ENCODE data around the gene TEDDM1. TPM values are rescaled to one million over a fixed set of nuclear protein-coding genes. Genes with fewer than 3 reads are reported as not detected.
"Not testable (repeated sequence)": the region's sequence is repeated elsewhere in the genome, so short reads cannot be mapped to it uniquely, and the experiment has no call there.

Gene TEDDM1
- polyA plus RNA-seq, 1 donor from 2014 or later: not detected

GRCh38 chr1:182380199-182380598 is 20.3 kb downstream of the TEDDM1 start:
- Histone ChIP-seq H2AFZ (ENCODE audit: low read depth, low read length) (no peak overlapping the region), H3K9ac (ENCODE audit: low read length) (no peak overlapping the region), H4K20me1 (ENCODE audit: insufficient read depth) (no peaks in the 10 kb centered on the region), H3K36me3 (ENCODE audit: insufficient read depth, low read length) (peaks cover 8% of the 10 kb centered on the region), H3K9me2 (ENCODE audit: insufficient read depth, low read length) (no peaks in the 10 kb centered on the region), H3K27me3 (ENCODE audit: insufficient read depth, low read depth, low read length) (no peaks in the 10 kb centered on the region), H3K4me2 (ENCODE audit: low read length) (no peak overlapping the region), H3K27ac (ENCODE audit: low read length) (no peak overlapping the region), H3F3A (ENCODE audit: insufficient read depth, low read length, poor library complexity, severe bottlenecking) (no peaks in the 10 kb centered on the region), H3K9me3 (ENCODE audit: low read length) (no peaks in the 10 kb centered on the region), H3K4me3 (ENCODE audit: low read length) (no peak overlapping the region), H3K79me2 (replicated peaks; ENCODE audit: insufficient read depth, low read length) (no peaks in the 10 kb centered on the region)
- TF ChIP-seq CTCF (IDR thresholded peaks at IDR 0.05; ENCODE audit: poor library complexity, severe bottlenecking) (no peak), EP300 (conservative IDR thresholded peaks at IDR 0.05; ENCODE audit: poor library complexity, severe bottlenecking) (no peak), MXI1 (conservative IDR thresholded peaks at IDR 0.05; ENCODE audit: poor library complexity, severe bottlenecking) (no peak), RAD21 (conservative IDR thresholded peaks at IDR 0.05) (no peak), SMC3 (conservative IDR thresholded peaks at IDR 0.05; ENCODE audit: poor library complexity) (no peak), TAF1 (IDR thresholded peaks at IDR 0.05; ENCODE audit: low read depth) (no peak), POLR2AphosphoS5 (IDR thresholded peaks at IDR 0.05) (no peak)

- H3K4me2 ChIP-seq (ENCODE audit: low read length); H3K9ac ChIP-seq (ENCODE audit: low read length); H3F3A ChIP-seq (ENCODE audit: insufficient read depth, low read length, poor library complexity, severe bottlenecking); H3K36me3 ChIP-seq (ENCODE audit: insufficient read depth, low read length); H2AFZ ChIP-seq (ENCODE audit: low read depth, low read length); H3K9me2 ChIP-seq (ENCODE audit: insufficient read depth, low read length); H3K27me3 ChIP-seq (ENCODE audit: insufficient read depth, low read depth, low read length); H4K20me1 ChIP-seq (ENCODE audit: insufficient read depth); H3K9me3 ChIP-seq (ENCODE audit: low read length); H3K27ac ChIP-seq (ENCODE audit: low read length); H3K4me3 ChIP-seq (ENCODE audit: low read length); H3K79me2 ChIP-seq (replicated peaks; ENCODE audit: insufficient read depth, low read length): not testable (repeated sequence)
Measured at GRCh38 chr1:182379781-182380180, 20.7 kb downstream of the TEDDM1 start.

GRCh38 chr1:182376936-182377574 is 23.4 kb downstream of the TEDDM1 start:
- H3K9ac ChIP-seq (ENCODE audit: low read length): no peak overlapping the region
- H3K36me3 ChIP-seq (ENCODE audit: insufficient read depth, low read length): peaks cover 7% of the 10 kb centered on the region
- no peaks in the 10 kb centered on the region for H4K20me1 ChIP-seq (ENCODE audit: insufficient read depth)
- no peak overlapping the region for H3K4me3 ChIP-seq (ENCODE audit: low read length)
- H3K27ac ChIP-seq (ENCODE audit: low read length): no peak overlapping the region
- H2AFZ ChIP-seq (ENCODE audit: low read depth, low read length): no peak overlapping the region
- H3F3A ChIP-seq (ENCODE audit: insufficient read depth, low read length, poor library complexity, severe bottlenecking): no peaks in the 10 kb centered on the region
- TF ChIP-seq RAD21 (conservative IDR thresholded peaks at IDR 0.05) (no peak), REST (IDR thresholded peaks at IDR 0.05; ENCODE audit: borderline replicate concordance) (no peak), TAF1 (IDR thresholded peaks at IDR 0.05; ENCODE audit: low read depth) (no peak), SMC3 (conservative IDR thresholded peaks at IDR 0.05; ENCODE audit: poor library complexity) (no peak), EZH2 (IDR thresholded peaks at IDR 0.05; ENCODE audit: borderline replicate concordance, insufficient read depth, low read length, poor library complexity, severe bottlenecking) (no peak), EP300 (conservative IDR thresholded peaks at IDR 0.05; ENCODE audit: poor library complexity, severe bottlenecking) (no peak), CTCF (IDR thresholded peaks at IDR 0.05; ENCODE audit: poor library complexity, severe bottlenecking) (no peak), MXI1 (conservative IDR thresholded peaks at IDR 0.05; ENCODE audit: poor library complexity, severe bottlenecking) (no peak), POLR2AphosphoS5 (IDR thresholded peaks at IDR 0.05) (no peak)
- H3K9me2 ChIP-seq (ENCODE audit: insufficient read depth, low read length): no peaks in the 10 kb centered on the region
- H3K27me3 ChIP-seq (ENCODE audit: insufficient read depth, low read depth, low read length): no peaks in the 10 kb centered on the region
- H3K9me3 ChIP-seq (ENCODE audit: low read length): no peaks in the 10 kb centered on the region
- no peaks in the 10 kb centered on the region for H3K79me2 ChIP-seq (replicated peaks; ENCODE audit: insufficient read depth, low read length)
- no peak overlapping the region for H3K4me2 ChIP-seq (ENCODE audit: low read length)
